NCI-H2081 (cell line): ENCODE measurements around the gene PLPP1.

Experiments used
- DNase-seq, 2 experiments: peaks; one replicate each; lab custom pipeline; 2025; lab: John Stamatoyannopoulos, UW

The PLPP1 gene

DNA sequence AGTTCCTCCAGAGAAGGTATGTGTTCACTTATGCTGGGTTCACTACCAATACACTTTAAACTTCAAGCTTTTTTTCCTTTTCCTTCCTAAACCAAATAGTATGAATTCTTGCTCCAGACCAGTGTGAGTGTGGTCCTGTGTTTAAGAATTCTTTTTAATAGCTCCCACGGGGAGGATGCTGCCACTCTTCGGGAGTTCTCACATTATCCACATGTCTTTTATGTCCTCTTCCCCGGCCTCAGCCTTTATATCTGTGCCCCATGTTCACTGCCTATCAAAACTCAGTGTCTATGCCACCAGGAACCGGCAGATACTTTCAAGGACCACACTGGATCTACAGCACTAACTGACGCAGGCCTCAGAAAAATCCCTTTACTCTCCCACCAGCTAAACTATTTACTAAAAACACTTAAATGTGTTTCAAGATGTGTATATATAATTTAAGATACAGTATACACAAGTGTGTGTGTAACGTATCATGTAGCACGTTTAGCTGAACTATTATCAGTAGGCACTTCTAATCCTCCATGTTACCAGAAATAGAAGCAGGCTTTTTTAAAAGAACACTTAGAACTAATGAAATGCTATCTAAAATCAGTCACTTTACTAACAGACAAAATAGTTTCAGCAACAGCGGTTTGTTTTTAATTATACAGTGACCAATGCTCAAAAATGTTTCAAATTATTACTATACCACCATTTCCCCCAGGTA, 88.0 kb downstream of the PLPP1 start:
- no peak for DNase-seq

DNA sequence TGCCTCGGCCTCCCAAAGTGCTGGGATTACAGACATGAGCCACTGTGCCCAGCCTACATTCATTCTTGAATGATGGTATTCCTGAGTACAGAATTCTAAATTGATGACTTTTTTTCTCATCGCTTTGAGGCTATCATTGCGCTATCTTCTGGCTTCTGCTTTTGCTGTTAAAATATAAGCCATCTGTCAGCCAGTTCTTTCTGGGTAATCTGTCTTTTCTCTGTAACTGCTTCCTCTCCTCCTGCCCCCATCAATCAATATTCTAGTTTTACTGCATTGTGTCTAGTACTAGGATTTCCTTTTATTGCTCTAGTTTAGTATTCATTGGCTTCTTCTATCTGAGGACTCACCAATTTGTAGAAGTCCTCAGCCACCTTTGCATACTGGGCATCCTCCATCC, 89.0 kb downstream of the PLPP1 start:
- no peak for DNase-seq

DNA sequence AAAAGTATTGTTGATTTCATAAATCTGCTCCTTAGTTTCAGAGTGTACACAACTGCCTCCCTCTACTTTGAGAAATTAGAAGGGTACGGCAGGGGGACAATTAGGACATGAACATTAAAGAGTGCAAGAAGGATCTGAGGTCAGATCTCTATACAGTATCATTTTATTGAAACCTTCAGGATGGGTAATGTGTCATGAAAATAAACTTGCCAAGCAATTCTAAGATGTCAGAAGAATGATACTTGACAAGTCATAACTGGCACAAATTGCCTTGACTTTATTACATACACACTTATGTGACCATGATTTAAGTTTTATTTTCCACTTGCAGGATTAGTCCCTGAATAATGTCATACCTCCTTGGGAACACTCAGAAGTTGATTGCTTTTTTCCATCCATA, 92.8 kb downstream of the PLPP1 start:
- no peak for DNase-seq

DNA sequence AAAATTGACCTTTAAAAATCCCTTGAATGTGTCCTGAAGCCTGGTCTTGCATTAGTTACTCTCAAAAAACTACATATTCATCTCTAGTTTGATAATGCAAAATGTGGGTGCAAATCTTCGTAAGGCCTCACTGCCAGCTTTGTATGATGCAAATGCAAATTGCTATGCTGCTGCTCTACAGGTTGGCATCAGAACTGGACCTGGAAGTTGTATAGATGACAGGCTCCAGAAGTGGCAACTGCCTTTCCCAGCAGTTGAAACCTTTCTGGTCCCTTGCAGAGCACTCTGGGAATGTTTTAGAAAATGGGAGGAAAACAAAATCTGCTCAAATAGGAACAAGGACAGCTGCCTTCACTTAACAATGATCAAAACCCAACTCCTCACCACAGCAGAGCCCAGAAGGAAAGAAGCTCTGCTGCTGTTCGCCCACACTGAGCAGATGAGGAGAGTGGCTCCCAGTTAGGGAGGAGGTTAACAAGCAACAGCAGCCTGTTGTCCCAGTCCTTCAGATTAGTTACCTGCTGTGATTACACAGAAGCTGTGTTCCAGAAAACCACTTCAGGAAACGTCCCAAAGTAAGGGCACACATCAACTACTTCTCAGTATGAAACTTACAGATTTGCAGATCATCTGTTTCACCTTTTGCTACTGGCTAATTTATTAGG, 93.5 kb downstream of the PLPP1 start:
- DNase-seq: no peak

DNA sequence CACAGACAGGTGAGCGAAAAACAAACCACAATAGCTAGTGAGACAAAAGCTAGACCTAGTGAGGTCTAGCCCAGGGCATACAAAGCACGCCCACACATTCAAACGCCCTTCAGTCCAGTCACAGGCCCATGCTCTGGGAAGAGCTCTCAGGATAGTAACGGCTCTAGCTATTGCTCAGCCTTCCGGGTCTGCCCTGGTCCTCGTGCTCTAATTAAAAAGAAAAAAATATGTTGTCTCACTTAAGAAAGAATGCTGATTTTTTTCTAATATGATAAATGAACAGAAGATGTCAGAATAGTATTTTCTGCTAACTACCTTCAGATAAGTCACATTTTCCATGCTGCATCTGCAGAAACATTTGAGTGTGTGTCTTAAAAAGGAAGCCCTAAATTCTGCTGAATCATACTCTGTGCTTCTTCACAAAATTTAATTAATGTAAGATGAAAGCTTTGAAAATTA, 94.5 kb downstream of the PLPP1 start:
- no peak for DNase-seq

DNA sequence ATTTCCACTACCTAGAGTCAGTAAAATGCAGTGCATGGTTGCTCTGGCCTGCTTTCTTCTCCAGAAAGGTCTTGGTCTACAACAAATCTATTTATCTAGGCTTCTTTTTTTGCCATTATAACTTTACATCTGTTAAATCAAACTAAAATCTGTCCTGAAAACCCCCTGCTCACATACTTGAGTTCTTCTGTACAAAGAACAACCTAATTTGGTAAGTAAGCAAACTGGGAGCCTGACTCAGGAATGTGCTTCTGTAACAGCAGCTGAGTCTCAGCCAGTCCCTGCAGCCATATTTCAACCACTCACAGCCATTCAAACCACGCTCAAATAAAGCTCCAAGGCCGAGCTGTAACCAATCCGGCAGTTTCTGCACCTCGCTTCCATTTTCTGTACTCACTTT, 95.8 kb downstream of the PLPP1 start:
- DNase-seq: no peak

DNA sequence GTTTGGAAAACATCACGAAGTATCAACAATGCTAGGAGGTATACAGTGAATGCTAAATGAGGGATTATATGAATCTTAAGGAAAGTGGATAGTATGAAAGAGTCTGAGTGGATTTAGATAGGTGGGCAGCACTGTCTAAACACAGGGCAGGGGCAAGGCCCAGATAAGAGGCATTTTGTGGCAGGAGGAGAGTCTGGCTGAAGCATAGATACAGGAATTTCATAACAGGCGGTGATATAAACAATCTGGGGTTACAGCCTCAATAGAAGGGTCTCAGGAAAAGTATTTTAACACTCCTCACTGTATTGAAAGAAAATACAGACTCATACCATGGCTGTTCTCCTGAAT, 96.9 kb downstream of the PLPP1 start:
- no peak for DNase-seq

DNA sequence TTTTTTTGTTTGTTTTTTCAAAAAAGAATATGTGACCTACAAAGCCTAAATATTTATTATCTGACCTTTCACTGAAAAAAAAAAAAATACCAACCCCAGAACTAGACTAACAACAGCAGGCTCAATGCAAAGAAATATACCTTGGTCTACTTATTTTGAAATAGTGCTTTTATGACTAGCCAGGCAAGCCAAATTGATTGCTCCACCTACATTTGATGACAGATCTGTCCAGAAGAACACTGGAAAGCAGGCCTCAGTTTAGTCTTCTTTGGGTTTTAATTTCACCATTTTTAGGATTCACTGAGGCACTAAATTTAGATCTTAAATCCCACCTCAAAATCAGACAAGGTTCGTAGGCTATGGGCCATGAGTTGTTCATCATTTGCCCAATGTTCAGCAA, 97.3 kb downstream of the PLPP1 start:
- no peak for DNase-seq

DNA sequence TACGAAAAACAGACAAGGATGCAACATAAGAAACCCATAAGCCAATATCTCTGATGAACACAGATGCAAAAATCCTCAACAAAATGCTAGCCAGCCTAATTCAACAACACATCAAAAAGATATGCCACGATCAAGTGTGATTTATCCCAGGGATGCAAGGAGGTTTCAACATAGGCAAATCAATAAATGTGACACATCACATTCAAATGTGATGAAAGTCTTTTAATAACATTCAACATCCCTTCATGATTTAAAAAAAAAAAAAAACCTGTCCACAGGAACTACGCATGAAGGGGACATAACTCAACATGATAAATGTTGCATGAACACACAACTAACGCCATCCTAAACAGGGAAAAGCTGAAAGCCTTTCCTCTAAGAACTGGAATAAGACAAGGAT, 102.2 kb downstream of the PLPP1 start:
- no peak for DNase-seq

DNA sequence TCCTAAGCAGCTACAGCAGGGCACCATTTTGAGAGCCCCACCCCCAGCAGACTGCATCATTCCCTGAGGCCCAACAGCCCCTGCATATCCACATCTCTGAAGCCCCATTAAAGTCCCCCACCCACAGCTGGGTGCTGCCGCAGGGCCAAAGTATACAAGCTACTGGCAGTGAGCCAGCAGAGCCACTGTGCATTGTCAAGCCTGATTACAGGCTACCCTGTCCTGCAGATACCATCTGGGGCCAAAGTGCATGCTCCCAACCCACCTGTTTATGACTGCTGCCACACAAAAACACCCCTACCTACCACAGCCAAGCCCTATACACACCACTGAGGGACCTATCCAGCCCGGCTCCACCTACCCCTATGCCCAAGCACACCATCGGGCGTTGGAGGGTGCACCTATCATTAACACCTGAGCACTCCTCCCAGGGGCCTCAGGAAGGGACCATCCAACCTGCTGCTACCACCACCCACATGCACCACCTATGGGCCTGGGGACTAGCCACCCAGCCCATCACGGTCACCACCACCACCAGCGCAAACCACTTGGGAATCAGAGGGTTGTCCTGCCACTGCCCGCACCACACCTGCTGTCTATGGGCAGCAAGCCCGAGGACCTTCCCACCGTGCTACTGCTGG, 105.0 kb downstream of the PLPP1 start:
- peak; percentile 11 to 51 for DNase-seq

DNA sequence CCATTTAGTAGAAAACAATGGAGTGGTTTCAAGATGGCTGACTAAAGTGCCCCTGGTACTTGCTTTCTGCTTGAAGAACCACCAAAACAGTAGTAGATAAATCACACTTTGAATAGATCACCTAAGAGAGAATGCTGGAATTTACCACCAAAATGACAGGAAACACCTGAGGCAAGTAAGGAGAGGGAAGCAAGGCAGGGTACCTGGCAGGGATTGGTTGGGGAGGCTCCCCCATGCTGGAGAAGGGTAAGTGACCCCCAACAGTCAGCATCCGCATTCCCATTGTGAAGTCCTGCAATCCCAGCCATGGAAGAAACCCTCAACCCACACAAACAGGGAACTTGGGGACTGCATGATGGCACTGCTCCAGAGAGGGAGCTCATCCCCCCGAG, 105.5 kb downstream of the PLPP1 start:
- no peak for DNase-seq

DNA sequence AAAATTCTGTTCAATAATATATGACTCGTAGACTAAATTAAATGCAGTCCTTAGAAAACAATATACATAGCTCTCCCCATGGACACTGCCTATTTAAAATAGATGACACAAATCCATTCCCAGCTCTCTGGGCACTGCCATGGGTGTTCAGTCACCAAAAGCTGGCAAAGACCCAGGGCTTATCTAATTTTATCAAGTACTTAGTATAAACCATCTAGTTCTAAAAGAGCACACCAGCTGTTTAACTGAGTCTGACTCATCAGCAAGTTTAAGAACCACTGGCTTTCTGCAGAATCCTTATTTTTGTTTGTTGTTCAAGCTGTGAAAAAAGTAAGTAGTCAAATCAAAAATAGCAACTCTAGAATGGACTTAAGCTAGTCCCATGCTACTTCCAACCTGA, 107.6 kb downstream of the PLPP1 start:
- DNase-seq: no peak

DNA sequence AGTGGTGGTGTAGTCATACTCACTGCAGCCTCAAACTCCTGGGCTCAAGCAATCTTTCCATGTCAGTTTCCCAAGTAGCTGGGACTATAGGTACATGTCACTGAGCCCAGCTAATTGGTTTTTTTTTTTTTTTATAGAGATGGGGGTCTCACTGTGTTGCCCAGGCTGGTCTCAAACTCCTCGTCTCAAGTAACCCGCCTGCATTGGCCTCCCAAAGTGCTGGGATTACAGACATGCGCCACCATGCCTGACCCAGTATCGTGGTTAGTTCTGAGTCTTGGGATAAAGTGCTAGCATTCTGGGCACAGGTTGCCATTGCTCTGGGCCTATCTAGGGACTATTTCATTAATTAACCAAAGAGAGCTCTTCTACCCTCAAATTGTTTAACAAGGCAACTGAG, 108.3 kb downstream of the PLPP1 start:
- no peak for DNase-seq

DNA sequence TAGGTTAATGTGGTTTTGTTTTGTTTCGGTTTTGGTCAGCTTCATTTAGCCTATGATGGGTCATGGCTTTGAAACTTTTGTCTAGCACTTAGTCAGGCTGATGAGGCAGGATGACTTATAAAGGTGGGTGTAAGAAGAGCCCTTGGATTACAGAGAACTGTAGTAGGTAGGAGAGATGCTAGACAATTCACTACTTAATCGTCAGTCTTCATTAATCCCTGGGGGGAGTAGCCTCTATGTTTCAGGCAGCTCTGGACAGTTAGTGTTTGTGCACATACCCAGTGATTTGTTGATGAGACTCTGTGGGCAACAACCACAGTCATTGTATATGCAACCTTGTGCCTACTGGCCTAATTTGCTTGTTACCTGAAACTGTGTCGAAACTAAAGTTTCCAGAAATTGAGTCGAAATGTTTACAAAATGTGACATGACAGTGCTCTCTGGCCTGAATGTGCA, 113.7 kb downstream of the PLPP1 start:
- no peak for DNase-seq

DNA sequence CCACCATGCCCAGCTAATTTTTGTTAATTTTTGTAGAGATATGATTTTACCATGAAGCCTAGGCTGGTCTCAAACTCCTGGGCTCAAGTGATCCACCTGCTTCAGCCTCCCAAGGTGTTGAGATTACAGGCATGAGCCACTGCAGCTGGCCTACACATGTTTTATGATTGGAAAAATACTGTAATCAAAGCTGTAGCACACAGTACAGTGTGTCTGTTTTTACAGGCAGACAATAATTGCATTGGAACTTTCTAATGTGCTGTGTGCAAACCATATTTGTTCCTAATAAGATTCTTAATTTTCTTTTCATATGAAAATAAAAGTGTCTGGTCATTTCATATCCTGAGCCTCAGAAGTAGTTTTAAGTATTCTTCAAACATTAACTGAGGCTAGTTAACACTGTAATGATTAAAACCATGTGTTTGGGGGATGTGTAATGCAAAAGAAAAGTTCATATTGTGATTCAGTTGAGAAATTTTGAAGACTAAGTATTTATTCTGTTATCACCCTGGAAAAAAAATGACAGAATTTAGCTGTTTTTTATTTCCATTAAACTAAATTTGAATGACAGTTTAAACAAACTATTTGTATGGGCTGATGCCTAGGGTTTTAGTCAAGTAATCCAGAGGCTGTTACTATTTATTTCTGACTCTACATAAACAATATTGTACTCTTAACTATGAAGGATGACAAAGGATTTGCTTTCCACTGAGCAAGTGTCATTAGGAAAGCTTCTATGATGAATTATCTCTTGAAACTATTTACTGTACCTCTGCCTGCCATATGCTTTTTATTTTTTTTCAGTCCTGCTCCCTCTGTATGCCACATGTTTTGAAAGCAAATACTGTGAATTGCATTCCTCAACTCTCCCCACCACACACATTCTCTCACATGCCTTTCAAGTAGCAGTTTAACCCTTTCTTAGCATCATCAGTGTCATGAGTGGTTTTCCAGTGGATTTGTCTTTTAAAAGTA, 115.5 kb downstream of the PLPP1 start:
- DNase-seq: no peak

DNA sequence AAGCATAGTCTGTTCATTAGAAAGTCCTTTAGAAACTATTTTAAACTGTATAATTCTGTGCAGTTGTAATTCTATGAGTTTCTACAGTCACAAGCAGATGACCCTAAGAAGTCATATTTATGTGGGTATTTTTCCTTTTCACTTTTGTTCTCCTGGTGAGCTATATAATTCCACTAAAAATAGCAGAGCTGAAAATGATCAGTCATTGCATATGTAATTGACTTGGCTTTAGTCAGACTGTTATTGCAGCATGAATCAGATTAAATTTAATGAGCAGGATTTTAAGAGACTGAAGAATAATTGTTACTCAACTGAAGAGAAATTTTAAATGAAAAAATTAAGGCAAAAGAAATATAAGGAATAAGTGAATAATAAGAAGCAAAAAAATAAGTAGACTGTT, 118.5 kb downstream of the PLPP1 start:
- DNase-seq: no peak

DNA sequence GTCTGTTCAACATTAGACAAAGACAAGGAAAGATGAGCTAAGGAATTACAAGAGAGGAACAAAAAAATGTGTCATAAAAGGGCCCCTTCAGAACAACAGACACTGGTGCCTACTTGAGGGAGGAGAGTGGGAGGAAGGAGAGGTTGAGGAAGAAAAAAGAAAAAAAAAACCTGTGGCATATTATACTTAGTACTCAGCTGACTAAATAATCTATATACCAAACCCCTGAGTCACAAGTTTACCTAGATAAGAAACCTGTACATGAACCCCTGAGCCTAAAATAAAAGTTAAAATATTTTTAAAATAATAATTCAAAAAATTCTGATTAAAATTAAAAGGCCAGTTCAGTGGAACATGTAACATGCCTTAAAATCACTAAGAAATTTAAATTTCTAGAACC, 119.7 kb downstream of the PLPP1 start:
- DNase-seq: no peak

DNA sequence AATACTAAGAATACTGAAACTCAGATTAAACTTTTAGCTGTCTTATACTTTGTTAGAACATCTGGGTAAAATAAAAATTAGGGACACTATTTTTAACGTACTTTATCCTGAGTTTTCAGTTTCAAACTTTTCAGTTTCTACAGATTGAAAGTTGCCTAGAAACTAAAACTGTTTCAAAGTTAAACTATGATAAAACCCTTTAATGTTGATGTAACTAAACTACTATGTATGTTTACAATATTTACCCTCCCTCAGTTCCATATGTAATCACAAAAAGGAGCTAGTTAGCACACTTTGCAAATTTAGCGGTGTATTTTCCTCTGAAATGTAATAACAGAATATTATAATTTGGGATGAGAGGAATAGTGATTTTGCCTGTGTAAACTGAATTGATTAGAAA, 121.1 kb downstream of the PLPP1 start:
- DNase-seq: no peak

DNA sequence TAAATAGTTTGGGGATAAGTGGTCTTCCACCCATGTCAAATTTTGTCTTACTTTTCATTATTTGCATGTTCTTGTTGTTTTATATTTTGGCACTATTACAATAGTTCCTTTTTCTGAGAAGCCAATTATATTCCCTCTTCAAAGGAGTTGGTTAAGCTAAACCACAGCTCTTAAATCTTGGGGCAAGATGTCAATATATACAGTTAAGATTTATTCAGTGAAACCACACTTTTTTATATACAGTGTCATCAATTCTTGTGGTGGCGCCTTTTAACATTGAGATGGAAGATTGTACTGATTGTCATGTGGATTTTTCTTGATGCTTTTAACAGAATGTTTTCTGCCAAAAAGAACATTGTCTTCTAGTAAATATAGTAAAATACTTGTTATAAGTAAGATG, 122.9 kb downstream of the PLPP1 start:
- no peak for DNase-seq

DNA sequence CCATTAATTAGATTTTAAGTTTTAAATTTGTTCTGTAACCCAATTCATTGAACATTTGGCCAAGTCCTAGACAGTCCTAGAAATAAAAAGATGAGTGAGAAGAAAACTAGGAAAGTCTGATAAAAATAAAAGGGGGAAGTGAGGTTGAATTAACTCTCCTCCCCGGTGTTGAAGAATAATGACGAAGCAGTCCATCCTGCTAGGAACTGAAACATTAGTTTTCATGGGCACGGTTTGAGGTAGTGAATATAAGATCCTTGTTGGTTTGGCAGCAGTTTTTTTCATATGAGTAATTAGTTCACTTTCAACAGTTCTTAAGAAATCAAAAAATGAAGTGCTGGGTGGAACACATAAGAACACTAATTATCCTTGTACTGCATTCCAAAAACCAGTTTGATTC, 123.9 kb downstream of the PLPP1 start:
- no peak for DNase-seq

DNA sequence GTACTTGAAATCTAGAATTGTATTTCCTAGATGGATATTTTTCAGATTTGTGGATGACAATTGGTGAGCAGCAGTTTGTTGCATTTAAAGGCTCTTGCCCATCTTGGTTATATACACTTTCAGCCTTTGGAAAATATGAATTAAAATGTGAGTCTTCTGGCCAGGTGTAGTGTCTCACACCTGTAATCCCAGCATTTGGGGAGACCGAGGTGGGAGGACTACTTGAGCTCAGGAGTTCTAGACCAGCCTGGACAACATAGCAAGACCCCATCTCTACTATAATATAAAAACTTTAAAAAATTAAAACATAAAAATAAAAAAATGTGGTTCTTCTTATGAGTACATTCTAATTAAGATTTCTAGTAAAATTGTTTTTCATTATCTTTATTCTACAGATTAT, 125.0 kb downstream of the PLPP1 start:
- DNase-seq: no peak

DNA sequence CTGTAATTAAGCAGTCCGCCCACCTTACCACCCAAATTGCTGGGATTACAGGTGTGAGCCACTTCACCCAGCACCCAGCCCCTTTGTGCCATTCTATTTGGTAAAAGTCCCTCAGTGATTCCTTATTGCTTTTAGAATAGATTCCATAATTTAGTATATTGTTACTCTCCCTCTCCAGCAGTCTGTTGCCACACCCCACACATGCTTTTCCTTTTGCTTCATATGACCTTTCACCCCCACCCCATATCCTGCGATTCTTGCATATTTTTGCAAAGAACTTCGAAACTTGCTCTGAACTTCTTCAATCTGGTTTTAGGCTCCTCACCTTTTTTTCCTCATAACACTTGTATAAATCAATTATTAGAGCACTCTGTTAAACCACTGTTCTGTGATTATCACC, 126.8 kb downstream of the PLPP1 start:
- no peak for DNase-seq
